ENCODE results near the gene C11orf98.
"Not testable (repeated sequence)": the region's sequence is repeated elsewhere in the genome, so short reads cannot be mapped to it uniquely, and the experiment has no call there.

C11orf98 gene

GRCh38 chr11:62708793-62709192 is 43.8 kb upstream of the C11orf98 start:
- no peak for DNase-seq (ENCODE audit: low spot score)
- in situ Hi-C loops (cut with MboI; ENCODE audit: low pct_unique_long_range_greater_than_20kb, low sequenced_read_pairs, unreplicated experiment) = no loop called here
- no peak for TF ChIP-seq CTCF (IDR thresholded peaks at IDR 0.05; ENCODE audit: extremely low read depth, insufficient read depth, missing control alignments)

- TF ChIP-seq CTCF (IDR thresholded peaks at IDR 0.05; ENCODE audit: extremely low read depth, insufficient read depth, missing control alignments) = no peak
- DNase-seq (ENCODE audit: low spot score) = no peak
- in situ Hi-C loops (cut with MboI; ENCODE audit: low pct_unique_long_range_greater_than_20kb, low sequenced_read_pairs, unreplicated experiment) = no loop called here
These were observed 43.4 kb upstream of the C11orf98 start for GRCh38 chr11:62708392-62708791.

DNA sequence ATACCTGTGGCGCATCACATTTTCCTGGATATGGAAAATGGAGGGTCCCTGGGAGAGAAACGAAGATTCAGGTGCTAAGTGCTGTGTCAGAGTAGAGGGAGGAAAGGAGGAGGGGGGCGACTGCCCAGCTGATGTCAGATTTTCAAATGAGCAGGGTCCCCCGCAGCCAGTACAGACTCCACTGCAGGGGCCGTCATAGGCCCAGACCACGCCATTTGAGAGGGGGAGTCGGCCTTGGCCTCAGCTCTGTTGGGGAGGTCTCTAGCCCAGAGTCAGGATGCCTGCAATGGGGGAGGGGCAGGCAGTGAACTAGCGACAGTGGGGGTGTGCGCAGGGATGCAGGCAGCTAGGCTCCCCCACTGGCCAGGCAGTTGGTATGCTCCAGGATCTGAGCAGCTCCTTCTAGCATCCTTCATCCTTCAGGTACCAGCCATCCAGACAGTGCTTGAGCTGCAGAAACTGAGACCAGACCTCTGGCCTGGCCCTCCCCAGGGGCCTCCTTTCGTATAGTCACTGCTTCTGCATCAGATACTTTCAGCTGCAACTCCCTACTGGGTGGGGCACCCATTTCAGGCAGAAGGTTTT is 42.4 kb upstream of the C11orf98 start, which contains the start of the genes BSCL2 and GNG3:
Gene BSCL2, minus strand, starts transcription at position 148 of the 585 bp plus-strand sequence. CDS start 229 bp downstream, outside the sequence.
Gene GNG3, plus strand, starts transcription at position 400 of the 585 bp plus-strand sequence. CDS start 620 bp downstream, outside the sequence.
- no peak for TF ChIP-seq CTCF (IDR thresholded peaks at IDR 0.05; ENCODE audit: extremely low read depth, insufficient read depth, missing control alignments)
- DNase-seq (ENCODE audit: low spot score) = no peak

DNA sequence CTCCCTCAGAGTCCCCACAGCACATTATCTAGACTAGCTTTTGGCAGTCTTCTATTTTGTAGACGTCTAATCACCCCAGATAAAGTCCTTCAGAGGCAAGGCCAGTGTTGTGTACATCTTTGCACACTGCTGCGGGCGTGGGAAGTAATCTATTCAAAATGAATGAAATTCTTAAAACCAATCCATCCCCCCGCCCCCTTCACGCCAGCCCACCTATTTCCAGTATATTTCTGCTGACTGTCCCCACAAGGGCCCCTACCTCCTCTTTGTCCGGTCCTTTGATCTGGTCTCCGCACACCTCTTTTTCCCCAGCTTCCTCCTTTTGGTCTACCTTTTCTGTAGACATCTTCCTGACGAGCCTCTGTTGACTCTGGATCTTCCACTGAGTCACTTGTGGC is 41.8 kb upstream of the C11orf98 start:
- no peak for DNase-seq (ENCODE audit: low spot score)
- TF ChIP-seq CTCF (IDR thresholded peaks at IDR 0.05; ENCODE audit: extremely low read depth, insufficient read depth, missing control alignments) = no peak
- in situ Hi-C loops (cut with MboI; ENCODE audit: low pct_unique_long_range_greater_than_20kb, low sequenced_read_pairs, unreplicated experiment) = no loop called here

More for the DNA sequence above, 42.4 kb upstream of the C11orf98 start, which contains the start of the genes BSCL2 and GNG3:
- in situ Hi-C loops (cut with MboI; ENCODE audit: low pct_unique_long_range_greater_than_20kb, low sequenced_read_pairs, unreplicated experiment) = no loop called here

DNA sequence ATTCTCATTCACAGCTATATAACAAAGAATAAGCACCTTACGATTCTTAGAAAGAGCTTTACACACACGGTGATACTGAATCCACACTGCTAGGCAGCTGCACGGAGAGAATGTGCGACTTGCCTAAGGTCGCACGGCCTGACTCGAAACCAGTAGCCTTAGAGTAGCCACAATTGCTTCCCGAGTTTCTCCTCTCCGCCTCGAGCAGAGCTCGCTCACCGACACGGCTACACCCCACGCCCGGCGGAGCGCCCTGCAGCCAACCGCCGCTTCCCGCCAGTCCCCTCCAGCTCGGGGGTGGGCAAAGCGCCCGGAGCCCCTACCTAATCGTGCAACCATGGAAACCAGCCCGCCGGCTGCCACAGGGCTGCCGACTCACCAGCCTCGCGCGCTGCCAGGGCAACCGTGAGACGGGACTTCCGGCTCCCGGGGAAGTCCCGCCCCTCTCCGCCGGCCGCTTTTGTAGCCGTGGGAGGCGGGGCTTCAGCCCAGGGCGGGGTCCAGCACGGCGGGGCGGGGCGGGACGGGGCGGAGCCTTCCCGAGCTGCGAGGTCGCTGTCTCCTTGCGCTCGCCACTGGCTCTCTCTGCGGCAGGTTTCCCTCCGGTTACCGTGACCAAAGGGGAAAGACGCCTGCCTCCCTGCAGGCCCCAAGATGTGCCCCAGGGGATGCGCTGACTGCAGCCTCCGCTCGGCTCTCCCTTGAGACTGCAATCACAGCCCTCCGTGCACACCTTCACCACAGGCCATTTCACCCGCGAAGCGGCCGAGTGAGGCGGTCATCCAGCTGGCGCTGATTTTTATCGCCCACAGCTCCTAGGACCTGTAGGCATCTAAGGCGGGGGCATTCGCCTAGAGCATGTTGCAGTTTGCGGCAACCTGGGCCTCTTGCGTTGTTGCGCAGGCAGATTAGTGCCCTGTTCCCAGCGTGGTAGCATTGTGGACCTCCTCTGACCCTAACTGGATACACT is 41.2 kb upstream of the C11orf98 start:
- in situ Hi-C loops (cut with MboI; ENCODE audit: low pct_unique_long_range_greater_than_20kb, low sequenced_read_pairs, unreplicated experiment) = no loop called here
- TF ChIP-seq CTCF (IDR thresholded peaks at IDR 0.05; ENCODE audit: extremely low read depth, insufficient read depth, missing control alignments) = no peak
- DNase-seq (ENCODE audit: low spot score) = peak; percentile 95

- DNase-seq (ENCODE audit: low spot score) = no peak
- in situ Hi-C loops (cut with MboI; ENCODE audit: low pct_unique_long_range_greater_than_20kb, low sequenced_read_pairs, unreplicated experiment) = no loop called here
- TF ChIP-seq CTCF (IDR thresholded peaks at IDR 0.05; ENCODE audit: extremely low read depth, insufficient read depth, missing control alignments) = no peak
These were observed 40.4 kb upstream of the C11orf98 start for GRCh38 chr11:62705413-62705812.

DNA sequence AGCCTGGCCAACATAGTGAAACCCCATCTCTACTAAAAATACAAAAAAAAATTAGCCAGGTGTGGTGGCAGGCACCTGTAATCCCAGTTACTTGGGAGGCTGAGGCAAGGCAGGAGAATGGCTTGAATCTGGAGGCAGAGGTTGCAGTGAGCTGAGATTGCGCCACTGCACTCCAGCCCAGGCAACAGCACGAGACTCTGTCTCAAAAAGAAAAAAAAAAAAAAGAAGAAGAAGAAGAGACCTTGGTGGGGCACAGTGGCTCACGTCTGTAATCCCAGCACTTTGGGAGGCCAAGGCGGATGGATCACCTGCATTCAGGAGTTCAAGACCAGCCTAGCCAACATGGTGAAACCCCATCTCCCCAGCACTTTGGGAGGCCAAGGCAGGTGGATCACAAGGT is 38.9 kb upstream of the C11orf98 start:
- in situ Hi-C loops (cut with MboI; ENCODE audit: low pct_unique_long_range_greater_than_20kb, low sequenced_read_pairs, unreplicated experiment); DNase-seq (ENCODE audit: low spot score): not testable (repeated sequence)

Data from GM13977 (cell line).